Natural killer cell (primary cell): ENCODE data around the gene PREB. TPM values are rescaled to one million over a fixed set of nuclear protein-coding genes. Genes with fewer than 3 reads are reported as not detected.
A peak's percentile ranks its signal among the peaks of the same experiment; 100 is the strongest.

ENCODE experiments used
- ATAC-seq, 3 donors: fragments of 150-1000 bp in 2 of 3; fragments of 200-7000 bp in 1 of 3; cut with Tn5 transposase; 1 replicate in 1 of 3; 2 replicates in 2 of 3; pipeline ENCODE4 v1.10.0; 2021; ENCODE audit warnings: mild to moderate bottlenecking in 2 of 3, moderate library complexity in 2 of 3
- DNase-seq, 2 donors: peaks; one replicate each; pipeline versions ENCODE4 v3.0.0 to v3.0.0-alpha.2; 2013 to 2021; ENCODE audit warnings: mixed read lengths in 1 of 2
- H3K27ac ChIP-seq: one replicate; pipeline ENCODE4 v1.5.1; 2013; ENCODE audit warnings: mild to moderate bottlenecking, low read length
- H3K27me3 ChIP-seq: one replicate; pipeline ENCODE4 v1.6.1; 2013; ENCODE audit warnings: low read length; ENCODE audit not compliant: control insufficient read depth, insufficient read depth
- H3K36me3 ChIP-seq: one replicate; pipeline ENCODE4 v1.6.1; 2013; ENCODE audit warnings: low read length; ENCODE audit not compliant: control insufficient read depth, insufficient read depth
- H3K4me1 ChIP-seq: one replicate; pipeline ENCODE4 v1.6.1; 2013; ENCODE audit warnings: low read length; ENCODE audit not compliant: control insufficient read depth, insufficient read depth
- H3K4me3 ChIP-seq: one replicate; pipeline ENCODE4 v1.5.1; 2013; ENCODE audit warnings: low read length
- H3K9me3 ChIP-seq: one replicate; pipeline ENCODE4 v1.6.1; 2013; ENCODE audit warnings: low read length; ENCODE audit not compliant: control insufficient read depth, insufficient read depth
- H3K27ac Mint-ChIP-seq, 2 donors: one replicate each; pipeline ENCODE4 v1.8.0; 2022; ENCODE audit warnings: mild to moderate bottlenecking in 2 of 2, mixed read lengths in 2 of 2, moderate library complexity in 1 of 2
- H3K27me3 Mint-ChIP-seq, 2 donors: one replicate each; pipeline ENCODE4 v1.8.0; 2022; ENCODE audit warnings: low read depth in 2 of 2, mixed read lengths in 2 of 2
- H3K36me3 Mint-ChIP-seq: one replicate; pipeline ENCODE4 v1.8.0; 2022; ENCODE audit warnings: mixed read lengths
- H3K4me1 Mint-ChIP-seq, 2 donors: one replicate each; pipeline ENCODE4 v1.8.0; 2022; ENCODE audit warnings: mixed read lengths in 2 of 2
- H3K4me3 Mint-ChIP-seq: one replicate; pipeline ENCODE4 v1.8.0; 2022; ENCODE audit warnings: mild to moderate bottlenecking, moderate library complexity, mixed read lengths
- H3K9me3 Mint-ChIP-seq, 2 donors: one replicate each; pipeline ENCODE4 v1.8.0; 2022; ENCODE audit warnings: mixed read lengths in 2 of 2
- WGBS: methylation state at CpG from one replicate; pipeline ENCODE4 v1.1.7; 2013; ENCODE audit warnings: missing lambda C conversion rate; ENCODE audit not compliant: insufficient coverage; 5-methylcytosine and 5-hydroxymethylcytosine counted together
- intact Hi-C: fragments of 100-400 bp; cut with micrococcal nuclease; formaldehyde crosslinking; loops from one replicate; pipeline ENCODE4 v1.14.2; 2022
- total RNA-seq, 4 donors: library from RNA; stranded (reverse); fragments of 120-200 nt in 1 of 4; gene quantifications; one replicate each; pipeline versions ENCODE4 v1.2.3 to v1.2.4, GENCODE V29; 2013 to 2022
- TF ChIP-seq, protein P1 (sequence below): fragments of 200-600 bp; IDR thresholded peaks from one replicate; pipeline ENCODE4 v1.8.0; 2022; ENCODE audit warnings: antibody characterized with exemption

The PREB gene, protein sequence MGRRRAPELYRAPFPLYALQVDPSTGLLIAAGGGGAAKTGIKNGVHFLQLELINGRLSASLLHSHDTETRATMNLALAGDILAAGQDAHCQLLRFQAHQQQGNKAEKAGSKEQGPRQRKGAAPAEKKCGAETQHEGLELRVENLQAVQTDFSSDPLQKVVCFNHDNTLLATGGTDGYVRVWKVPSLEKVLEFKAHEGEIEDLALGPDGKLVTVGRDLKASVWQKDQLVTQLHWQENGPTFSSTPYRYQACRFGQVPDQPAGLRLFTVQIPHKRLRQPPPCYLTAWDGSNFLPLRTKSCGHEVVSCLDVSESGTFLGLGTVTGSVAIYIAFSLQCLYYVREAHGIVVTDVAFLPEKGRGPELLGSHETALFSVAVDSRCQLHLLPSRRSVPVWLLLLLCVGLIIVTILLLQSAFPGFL
- total RNA-seq, result 10 to 100 TPM; 24.6 to 41.5 (median 31.2) TPM
- 43.1 TPM for total RNA-seq (2013)

DNA sequence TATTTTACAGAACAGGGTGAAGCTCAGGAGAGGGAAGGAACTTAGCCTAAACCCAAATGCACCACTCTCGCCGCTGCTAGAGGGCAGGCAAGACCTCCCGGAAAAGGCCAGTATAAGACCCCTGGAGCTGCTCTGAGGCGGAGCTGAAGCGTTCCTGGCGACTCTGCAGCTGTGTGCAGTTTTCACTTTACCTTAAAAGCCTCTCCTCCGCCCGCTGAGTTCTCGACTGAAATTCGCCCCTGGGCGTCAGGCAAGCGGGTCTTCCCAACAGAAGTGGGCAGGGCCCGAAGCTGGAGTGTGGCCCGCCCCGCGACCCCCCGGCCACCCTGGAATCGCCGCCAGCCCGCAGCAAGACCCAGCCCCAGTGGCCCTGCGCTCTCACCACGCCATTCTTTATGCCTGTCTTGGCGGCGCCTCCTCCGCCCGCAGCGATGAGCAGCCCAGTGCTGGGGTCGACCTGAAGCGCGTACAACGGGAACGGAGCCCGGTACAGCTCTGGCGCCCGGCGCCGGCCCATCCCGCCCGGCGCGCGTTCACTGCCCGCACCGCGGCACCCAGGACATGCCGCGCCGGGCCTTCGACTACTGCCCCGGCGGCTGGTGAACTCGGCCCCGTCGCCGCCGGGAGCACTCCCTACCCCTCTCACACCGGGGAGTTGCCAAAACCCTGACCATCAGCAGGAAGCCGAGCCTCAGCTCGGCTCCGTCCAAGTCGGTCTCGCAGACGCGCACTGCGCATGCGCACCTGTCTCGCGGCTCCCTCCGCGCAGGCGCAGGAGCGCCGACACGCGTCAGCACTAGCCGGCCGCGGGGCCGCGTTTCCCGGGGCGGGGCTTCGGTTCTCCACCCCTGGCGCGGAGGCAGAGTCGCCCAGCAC, at the start of gene PREB:
PREB (minus strand) TSS at position 732 of the 876 bp plus-strand sequence; CDS start at position 517, 215 bp downstream.
- Histone ChIP-seq H3K36me3 (peaks cover 29% of the 10 kb centered on the region), H3K4me1 (peaks cover 24% of the 10 kb centered on the region), H3K27me3 (no peaks in the 10 kb centered on the region), H3K4me3 (peak within 1 kb of the TSS; percentile 70), H3K9me3 (no peaks in the 10 kb centered on the region), H3K27ac (peak within 1 kb of the TSS; percentile 71)
- H3K9me3 Mint-ChIP-seq, result no peaks in the 10 kb centered on the region
- no peaks in the 10 kb centered on the region for H3K27me3 Mint-ChIP-seq
- DNase-seq (peak; percentile 98 to 99), ATAC-seq (peak; percentile 96 to 98 (median 97))
- intact Hi-C loops, result loop anchor here (1.0 to 10.0 kb wide), 4 partner anchors 11 to 82 kb away; partner anchors contain the start of genes ABHD1, AGBL5, ATRAID and KHK
- H3K36me3 Mint-ChIP-seq, result no peaks in the 10 kb centered on the region
- peaks cover 18 to 30% of the 10 kb centered on the region in 2 donors for H3K4me1 Mint-ChIP-seq
- WGBS, result under 1% methylated on average over 86 of the region's 86 CpGs
- H3K27ac Mint-ChIP-seq, result peak within 1 kb of the TSS; percentile 94 to 97
- TF ChIP-seq, protein P1, sequence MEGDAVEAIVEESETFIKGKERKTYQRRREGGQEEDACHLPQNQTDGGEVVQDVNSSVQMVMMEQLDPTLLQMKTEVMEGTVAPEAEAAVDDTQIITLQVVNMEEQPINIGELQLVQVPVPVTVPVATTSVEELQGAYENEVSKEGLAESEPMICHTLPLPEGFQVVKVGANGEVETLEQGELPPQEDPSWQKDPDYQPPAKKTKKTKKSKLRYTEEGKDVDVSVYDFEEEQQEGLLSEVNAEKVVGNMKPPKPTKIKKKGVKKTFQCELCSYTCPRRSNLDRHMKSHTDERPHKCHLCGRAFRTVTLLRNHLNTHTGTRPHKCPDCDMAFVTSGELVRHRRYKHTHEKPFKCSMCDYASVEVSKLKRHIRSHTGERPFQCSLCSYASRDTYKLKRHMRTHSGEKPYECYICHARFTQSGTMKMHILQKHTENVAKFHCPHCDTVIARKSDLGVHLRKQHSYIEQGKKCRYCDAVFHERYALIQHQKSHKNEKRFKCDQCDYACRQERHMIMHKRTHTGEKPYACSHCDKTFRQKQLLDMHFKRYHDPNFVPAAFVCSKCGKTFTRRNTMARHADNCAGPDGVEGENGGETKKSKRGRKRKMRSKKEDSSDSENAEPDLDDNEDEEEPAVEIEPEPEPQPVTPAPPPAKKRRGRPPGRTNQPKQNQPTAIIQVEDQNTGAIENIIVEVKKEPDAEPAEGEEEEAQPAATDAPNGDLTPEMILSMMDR, result no peak
- H3K4me3 Mint-ChIP-seq, result peak within 1 kb of the TSS; percentile 97

DNA sequence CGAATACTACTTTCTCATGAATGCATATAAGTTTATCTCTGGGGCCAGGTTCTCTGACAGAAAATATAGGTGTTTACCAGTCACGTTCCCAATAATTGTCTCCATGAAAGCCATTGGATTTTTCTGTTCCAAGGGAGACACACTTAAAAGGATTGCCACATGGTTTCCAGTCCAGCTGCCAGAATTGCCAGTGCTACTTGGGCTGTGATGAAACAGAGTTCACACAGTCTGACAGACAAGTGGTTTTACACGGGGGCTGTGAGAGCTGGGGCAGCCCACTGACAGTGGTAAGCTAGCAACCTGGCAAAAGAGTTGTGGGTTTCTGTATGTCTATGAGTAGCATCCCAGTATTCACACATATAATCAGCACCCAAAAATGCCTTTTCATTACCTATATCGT, 49.7 kb upstream of the PREB start:
- Mint-ChIP-seq H3K9me3 (no peaks in the 10 kb centered on the region), H3K4me3 (no peak overlapping the region), H3K36me3 (no peaks in the 10 kb centered on the region), H3K27ac (no peak overlapping the region), H3K4me1 (no peaks in the 10 kb centered on the region), H3K27me3 (peaks cover 17 to 38% of the 10 kb centered on the region in 2 donors)
- Histone ChIP-seq H3K4me3 (no peak overlapping the region), H3K36me3 (no peaks in the 10 kb centered on the region), H3K27ac (no peak overlapping the region), H3K9me3 (no peaks in the 10 kb centered on the region), H3K4me1 (no peaks in the 10 kb centered on the region), H3K27me3 (no peaks in the 10 kb centered on the region)
- DNase-seq (no peak), ATAC-seq (peak in 1 of 3 donors; percentile 69)
- intact Hi-C loops, result no loop called here
- WGBS, result 65% methylated on average over 4 of the region's 4 CpGs
- TF ChIP-seq, protein P1, result no peak

DNA sequence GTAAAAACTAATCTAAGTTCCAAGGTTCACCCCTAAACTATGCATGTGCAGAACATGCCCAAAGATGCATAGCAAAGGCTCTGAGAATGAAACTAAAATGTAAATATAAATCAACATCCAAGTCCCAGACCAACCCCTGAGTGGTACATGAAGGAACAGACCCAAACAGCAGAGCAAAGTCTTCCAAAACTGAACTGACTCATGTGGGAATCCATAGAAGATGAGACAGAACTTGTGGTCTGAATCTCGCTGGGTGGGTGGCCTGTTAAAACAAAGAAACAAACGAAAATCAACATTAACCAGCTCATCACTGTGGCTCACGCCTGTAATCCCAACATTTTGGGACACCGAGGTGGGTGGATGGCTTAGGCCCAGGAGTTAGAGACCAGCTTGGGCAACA, 47.9 kb upstream of the PREB start:
- Mint-ChIP-seq H3K27ac (no peak overlapping the region), H3K36me3 (no peaks in the 10 kb centered on the region), H3K4me3 (no peak overlapping the region), H3K27me3 (peaks cover 19 to 38% of the 10 kb centered on the region in 2 donors), H3K9me3 (no peaks in the 10 kb centered on the region), H3K4me1 (no peaks in the 10 kb centered on the region)
- Histone ChIP-seq H3K4me3 (no peak overlapping the region), H3K27ac (no peak overlapping the region), H3K27me3 (no peaks in the 10 kb centered on the region), H3K9me3 (no peaks in the 10 kb centered on the region), H3K36me3 (no peaks in the 10 kb centered on the region), H3K4me1 (no peaks in the 10 kb centered on the region)
- intact Hi-C loops, result no loop called here
- WGBS, result 77% methylated on average over 4 of the region's 4 CpGs
- ATAC-seq, result no peak
- TF ChIP-seq, protein P1, result no peak
- DNase-seq, result no peak
